Endothelial cell of umbilical vein (primary cell): ENCODE measurements around the gene PERM1. TPM values are rescaled to one million over a fixed set of nuclear protein-coding genes. Genes with fewer than 3 reads are reported as not detected.

Experiments
- BruUV-seq: library from RNA; stranded (reverse); fragments of 400-500 nt; replicated peaks from 2 replicates; lab custom pipeline; 2021; lab: Mats Ljungman, UMichigan
- CTCF ChIA-PET: fragments of 300-600, 350-600 bp; sonication (Branson Sonifier 250); formaldehyde crosslinking; loops from one replicate; lab custom pipeline; 2021; ENCODE audit warnings: antibody characterized with exemption, inconsistent platforms; lab: Charles Lee
- POLR2A ChIA-PET: fragments of 300-600, 350-600 bp; sonication (Branson Sonifier 250); formaldehyde crosslinking; loops from one replicate; lab custom pipeline; 2021; ENCODE audit warnings: antibody characterized with exemption, inconsistent platforms; lab: Charles Lee
- DNase-seq: peaks from one replicate; pipeline ENCODE4 v3.0.0-alpha.2; 2011; ENCODE audit warnings: low read depth, low spot score
- FAIRE-seq: peaks from 2 replicates; lab custom pipeline; 2011; peaks lifted over from hg19 to GRCh38; lab: Jason Lieb, UNC
- H2AFZ ChIP-seq: 2 replicates; pipeline ENCODE4 v1.6.0; 2012; ENCODE audit warnings: low read depth, low read length, control low read depth, inconsistent platforms
- H3K27ac ChIP-seq: 2 replicates; pipeline ENCODE4 v1.5.1; 2011; ENCODE audit warnings: low read depth, mild to moderate bottlenecking, control low read depth, low read length, moderate library complexity; ENCODE audit not compliant: insufficient read depth
- H3K27me3 ChIP-seq, 2 experiments: 2 replicates each; pipeline versions ENCODE4 v1.6.0 to v1.6.1; 2011; ENCODE audit warnings: low read length in 2 of 2, mixed read lengths in 1 of 2; ENCODE audit not compliant: control insufficient read depth in 2 of 2, insufficient read depth in 2 of 2
- H3K36me3 ChIP-seq, 2 experiments: 2 replicates in 1 of 2; 3 replicates in 1 of 2; pipeline ENCODE4 v1.5.1; 2011; ENCODE audit warnings: low read length in 2 of 2, mild to moderate bottlenecking in 1 of 2, moderate library complexity in 1 of 2; ENCODE audit not compliant: control insufficient read depth in 2 of 2, insufficient read depth in 2 of 2; ENCODE audit errors: extremely low read depth in 1 of 2
- H3K4me1 ChIP-seq: 3 replicates; pipeline ENCODE4 v1.5.1; 2011; ENCODE audit warnings: mild to moderate bottlenecking, low read length; ENCODE audit not compliant: control insufficient read depth, insufficient read depth; ENCODE audit errors: extremely low read depth
- H3K4me2 ChIP-seq: 2 replicates; pipeline ENCODE4 v1.6.1; 2011; ENCODE audit warnings: low read length, control low read depth, mixed read lengths; ENCODE audit not compliant: insufficient read depth
- H3K4me3 ChIP-seq, 3 experiments: fragments of 200-600 bp in 1 of 3; sonication (generic), shearing (Covaris generic) in 1 of 3; replicated peaks in 1 of 3; 2 replicates each; pipeline ENCODE4 v1.5.1; 2011 to 2016; ENCODE audit warnings: control low read depth in 3 of 3, low read length in 3 of 3, mild to moderate bottlenecking in 2 of 3, inconsistent platforms in 1 of 3, low read depth in 1 of 3, moderate library complexity in 1 of 3; ENCODE audit not compliant: insufficient read depth in 1 of 3
- H3K79me2 ChIP-seq: 2 replicates; pipeline ENCODE4 v1.6.0; 2012; ENCODE audit warnings: low read length, inconsistent platforms; ENCODE audit not compliant: control insufficient read depth, insufficient read depth
- H3K9ac ChIP-seq: replicated peaks from 2 replicates; pipeline ENCODE3; 2011; ENCODE audit warnings: low read length, control low read depth; ENCODE audit not compliant: insufficient read depth; ENCODE audit errors: extremely low read depth
- H3K9me1 ChIP-seq: replicated peaks from 3 replicates; pipeline ENCODE4 v1.6.0; 2011; ENCODE audit warnings: mild to moderate bottlenecking, low read length; ENCODE audit not compliant: control insufficient read depth, insufficient read depth; ENCODE audit errors: extremely low read depth
- H3K9me3 ChIP-seq: replicated peaks from 2 replicates; pipeline ENCODE4 v1.5.1; 2012; ENCODE audit warnings: low read length, inconsistent platforms; ENCODE audit not compliant: control insufficient read depth, insufficient read depth
- H4K20me1 ChIP-seq: replicated peaks from 2 replicates; pipeline ENCODE3; 2011; ENCODE audit warnings: mild to moderate bottlenecking, low read length; ENCODE audit not compliant: control insufficient read depth, insufficient read depth; ENCODE audit errors: extremely low read depth
- EZH2 ChIP-seq: IDR thresholded peaks from 2 replicates; pipeline ENCODE4 v1.6.1; 2012; ENCODE audit warnings: borderline replicate concordance, low read depth, mild to moderate bottlenecking, moderate library complexity, low read length, inconsistent platforms; ENCODE audit not compliant: severe bottlenecking
- FOS ChIP-seq: IDR thresholded peaks from 2 replicates; pipeline ENCODE4 v1.6.1; 2011; ENCODE audit warnings: mild to moderate bottlenecking, low read length, moderate library complexity, borderline replicate concordance; ENCODE audit not compliant: insufficient read depth
- GATA2 ChIP-seq: IDR thresholded peaks from 2 replicates; pipeline ENCODE4 v1.7.0; 2011; ENCODE audit warnings: low read depth, mild to moderate bottlenecking, moderate library complexity, mixed read lengths, low read length; ENCODE audit not compliant: insufficient read length, insufficient read depth
- JUN ChIP-seq: IDR thresholded peaks from 2 replicates; pipeline ENCODE4 v1.6.1; 2011; ENCODE audit warnings: borderline replicate concordance, low read depth; ENCODE audit not compliant: insufficient read length, insufficient read depth
- MYC ChIP-seq: IDR thresholded peaks from one replicate; pipeline ENCODE4 v1.6.1; 2011; ENCODE audit warnings: mild to moderate bottlenecking, low read depth, low read length
- POLR2A ChIP-seq: IDR thresholded peaks from 2 replicates; pipeline ENCODE4 v1.6.1; 2012; ENCODE audit warnings: low read depth, mild to moderate bottlenecking, control low read depth, low read length
- POLR2AphosphoS5 ChIP-seq: IDR thresholded peaks from 2 replicates; pipeline ENCODE4 v1.6.1; 2012; ENCODE audit warnings: low read depth, mild to moderate bottlenecking, control low read depth, low read length, moderate library complexity; ENCODE audit not compliant: insufficient read depth
- dilution Hi-C: fragments of 300-500 bp; cut with MboI; formaldehyde crosslinking; loops from one replicate; pipeline ENCODE4 v1.15.0; 2019; ENCODE audit warnings: low sequenced_read_pairs; ENCODE audit not compliant: extremely low pct_ligation_motif_present
- intact Hi-C: fragments of 100-400 bp; cut with micrococcal nuclease; formaldehyde crosslinking; loops from one replicate; pipeline ENCODE4 v1.10.0; 2022
- polyA plus RNA-seq, 4 experiments: library from polyadenylated mRNA; depleted of rRNA in 3 of 4; stranded (reverse) in 3 of 4; unstranded in 1 of 4; fragments of >200 nt; gene quantifications; 2 replicates each; pipeline versions ENCODE4 v1.2.1 to v1.2.3, GENCODE V29; 2011 to 2012; ENCODE audit warnings: missing spikeins in 1 of 4
- total RNA-seq: library from RNA; stranded (reverse); gene quantifications from 2 replicates; pipeline ENCODE4 v1.2.3, GENCODE V29; 2021
- TF ChIP-seq, protein P1 (sequence below): IDR thresholded peaks from 2 replicates; pipeline ENCODE4 v1.6.1; 2011; ENCODE audit not compliant: insufficient read depth, insufficient read length
- TF ChIP-seq, protein P2 (sequence below), 2 donors: IDR thresholded peaks; 1 replicate in 1 of 2; 2 replicates in 1 of 2; pipeline ENCODE4 v1.5.1; 2011; ENCODE audit warnings: low read length in 2 of 2, mild to moderate bottlenecking in 2 of 2, moderate library complexity in 2 of 2, control low read depth in 1 of 2, inconsistent platforms in 1 of 2, low read depth in 1 of 2; ENCODE audit not compliant: insufficient read depth in 1 of 2; ENCODE audit errors: extremely low read depth in 1 of 2

The PERM1 gene
- total and polyA plus RNA-seq, 2 donors (not counting 3 experiments of a cell fraction or from before 2014, with no cell fraction given), result not detected

- Histone ChIP-seq H3K9me3 (no peaks in the 10 kb centered on the region), H4K20me1 (no peaks in the 10 kb centered on the region), H3K4me1 (peaks cover 11% of the 10 kb centered on the region), H3K9me1 (no peaks in the 10 kb centered on the region), H3K27me3 (peaks cover 2% of the 10 kb centered on the region in 2 experiments), H3K9ac (no peak overlapping the region), H3K36me3 (no peaks in the 10 kb centered on the region), H3K27ac (no peak overlapping the region), H3K4me2 (no peak overlapping the region), H2AFZ (no peak overlapping the region), H3K4me3 (no peak overlapping the region), H3K79me2 (no peaks in the 10 kb centered on the region)
- FAIRE-seq, result no peak
- dilution Hi-C loops (no loop called here), intact Hi-C loops (no loop called here)
- no TSS peak for BruUV-seq
- ChIA-PET CTCF (no interaction called here), POLR2A (no interaction called here)
- no peak for DNase-seq
- TF ChIP-seq, protein P1, sequence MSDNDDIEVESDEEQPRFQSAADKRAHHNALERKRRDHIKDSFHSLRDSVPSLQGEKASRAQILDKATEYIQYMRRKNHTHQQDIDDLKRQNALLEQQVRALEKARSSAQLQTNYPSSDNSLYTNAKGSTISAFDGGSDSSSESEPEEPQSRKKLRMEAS, result peak; percentile 23
- TF ChIP-seq GATA2, result no peak
- no peak for TF ChIP-seq FOS
Observed at GRCh38 chr1:969260-969855, 12.5 kb downstream of the PERM1 start.

DNA sequence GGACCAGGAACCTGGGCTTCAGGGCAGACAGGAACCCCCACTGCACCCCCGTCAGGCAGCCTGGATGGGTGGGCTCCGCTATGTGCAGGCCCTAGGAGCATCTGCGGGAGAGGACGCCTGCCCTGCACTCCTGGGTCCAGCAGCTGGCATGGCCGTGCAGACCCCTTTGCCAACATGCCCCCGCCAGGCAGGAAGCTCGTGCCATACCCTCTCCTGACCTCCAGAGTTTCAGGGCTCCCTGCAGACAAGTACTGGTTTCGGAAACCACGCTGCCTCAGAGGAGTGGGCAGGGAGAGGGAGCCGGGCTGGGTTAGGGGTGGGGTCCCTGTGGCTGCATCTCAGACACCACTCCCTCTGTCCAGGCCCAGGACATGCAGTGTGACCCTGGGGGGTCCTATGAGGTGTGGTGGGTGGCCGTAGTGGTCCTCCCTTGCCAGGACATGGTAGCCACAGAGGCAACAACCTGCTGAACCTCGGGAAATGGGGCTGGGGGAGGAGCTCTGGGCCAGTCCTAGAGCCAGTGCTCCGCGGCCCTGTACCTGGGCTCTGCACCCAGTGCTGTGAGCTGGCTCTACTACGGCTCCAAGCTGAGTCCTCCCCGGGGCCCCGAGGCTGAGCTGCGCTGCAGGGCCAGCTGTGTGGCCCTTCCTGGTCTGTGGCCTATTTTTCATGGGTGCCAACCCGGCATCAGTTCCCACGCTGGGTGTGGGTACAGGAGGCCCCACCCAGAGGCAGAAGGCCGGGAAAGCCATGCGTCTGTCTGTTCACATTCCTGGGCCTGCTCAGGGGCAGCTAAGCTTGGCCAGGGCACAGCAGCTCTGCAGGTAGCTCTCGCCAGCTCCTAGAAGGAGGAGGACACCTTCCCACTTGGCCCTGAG, 14.2 kb downstream of the PERM1 start:
- TF ChIP-seq, protein P2, sequence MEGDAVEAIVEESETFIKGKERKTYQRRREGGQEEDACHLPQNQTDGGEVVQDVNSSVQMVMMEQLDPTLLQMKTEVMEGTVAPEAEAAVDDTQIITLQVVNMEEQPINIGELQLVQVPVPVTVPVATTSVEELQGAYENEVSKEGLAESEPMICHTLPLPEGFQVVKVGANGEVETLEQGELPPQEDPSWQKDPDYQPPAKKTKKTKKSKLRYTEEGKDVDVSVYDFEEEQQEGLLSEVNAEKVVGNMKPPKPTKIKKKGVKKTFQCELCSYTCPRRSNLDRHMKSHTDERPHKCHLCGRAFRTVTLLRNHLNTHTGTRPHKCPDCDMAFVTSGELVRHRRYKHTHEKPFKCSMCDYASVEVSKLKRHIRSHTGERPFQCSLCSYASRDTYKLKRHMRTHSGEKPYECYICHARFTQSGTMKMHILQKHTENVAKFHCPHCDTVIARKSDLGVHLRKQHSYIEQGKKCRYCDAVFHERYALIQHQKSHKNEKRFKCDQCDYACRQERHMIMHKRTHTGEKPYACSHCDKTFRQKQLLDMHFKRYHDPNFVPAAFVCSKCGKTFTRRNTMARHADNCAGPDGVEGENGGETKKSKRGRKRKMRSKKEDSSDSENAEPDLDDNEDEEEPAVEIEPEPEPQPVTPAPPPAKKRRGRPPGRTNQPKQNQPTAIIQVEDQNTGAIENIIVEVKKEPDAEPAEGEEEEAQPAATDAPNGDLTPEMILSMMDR (IDR thresholded peaks at IDR 0.05; ENCODE audit: extremely low read depth in 1 of 2, insufficient read depth in 1 of 2, low read depth in 1 of 2, low read length in 2 of 2), result no peak
- TF ChIP-seq MYC (no peak), EZH2 (no peak), JUN (no peak), FOS (no peak), POLR2AphosphoS5 (no peak), POLR2A (no peak), GATA2 (no peak)
- TF ChIP-seq, protein P1, result no peak
- Histone ChIP-seq H3K27ac (no peak overlapping the region), H4K20me1 (no peaks in the 10 kb centered on the region), H3K9ac (no peak overlapping the region), H3K79me2 (no peaks in the 10 kb centered on the region), H3K27me3 (peaks cover 2% of the 10 kb centered on the region in 2 experiments), H3K36me3 (no peaks in the 10 kb centered on the region), H3K4me3 (no peak overlapping the region), H3K4me2 (no peak overlapping the region), H2AFZ (no peak overlapping the region), H3K9me1 (no peaks in the 10 kb centered on the region), H3K9me3 (no peaks in the 10 kb centered on the region), H3K4me1 (peaks cover 11% of the 10 kb centered on the region)
- dilution Hi-C loops (no loop called here), intact Hi-C loops (no loop called here)
- no peak for FAIRE-seq
- DNase-seq, result no peak
- ChIA-PET CTCF (interaction anchor here (0.6 to 1.8 kb wide), 8 partner anchors 8 to 324 kb away, joined by 3 to 13 read pairs (median 4); partner anchors contain the start of gene PERM1), POLR2A (no interaction called here)
- no TSS peak for BruUV-seq
